Prostate gland (tissue), 2 donors: Measurements from ENCODE around the gene MREG. TPM values are rescaled to one million over a fixed set of nuclear protein-coding genes. Genes with fewer than 3 reads are reported as not detected.
"Not testable (repeated sequence)": the region's sequence is repeated elsewhere in the genome, so short reads cannot be mapped to it uniquely, and the experiment has no call there.

Experiments used
- DNase-seq: peaks from one replicate; pipeline ENCODE4 v3.0.0-alpha.2; 2019; ENCODE audit warnings: low spot score
- H3K27ac ChIP-seq, 2 donors: fragments of 200-600 bp; sonication (generic); 2 replicates each; pipeline ENCODE4 v1.5.1; 2017 to 2019
- H3K27me3 ChIP-seq: fragments of 200-600 bp; sonication (generic); replicated peaks from 2 replicates; pipeline ENCODE4 v1.5.1; 2019; ENCODE audit not compliant: insufficient read depth
- H3K36me3 ChIP-seq, 2 donors: fragments of 200-600 bp; sonication (generic); 1 replicate in 1 of 2; 2 replicates in 1 of 2; pipeline versions ENCODE4 v1.5.1 to v1.8.1; 2017 to 2019
- H3K4me1 ChIP-seq: fragments of 200-600 bp; sonication (generic); replicated peaks from 2 replicates; pipeline ENCODE4 v1.5.1; 2019
- H3K4me3 ChIP-seq, 2 donors: fragments of 200-600 bp; sonication (generic); 2 replicates each; pipeline ENCODE4 v1.5.1; 2017 to 2019
- H3K9me3 ChIP-seq: fragments of 200-600 bp; sonication (generic); 2 replicates; pipeline ENCODE4 v1.5.1; 2017
- CTCF ChIP-seq, 4 experiments: fragments of 200-600 bp in 2 of 4; fragments of 450-650 bp in 2 of 4; sonication (generic) in 2 of 4; IDR thresholded peaks; 1 replicate in 3 of 4; 2 replicates in 1 of 4; pipeline ENCODE4 v1.5.1; 2016 to 2019; ENCODE audit warnings: antibody characterized with exemption in 4 of 4, mild to moderate bottlenecking in 2 of 4, moderate library complexity in 2 of 4
- POLR2A ChIP-seq: fragments of 450-650 bp; IDR thresholded peaks from one replicate; pipeline ENCODE4 v1.6.1; 2016; ENCODE audit warnings: antibody characterized with exemption, mild to moderate bottlenecking
- POLR2AphosphoS5 ChIP-seq: sonication (generic); formaldehyde crosslinking; IDR thresholded peaks from one replicate; pipeline ENCODE4 v1.6.1; 2017; ENCODE audit warnings: antibody characterized with exemption
- WGBS: methylation state at CpG from one replicate; pipeline ENCODE4 v1.1.5; 2018; 5-methylcytosine and 5-hydroxymethylcytosine counted together
- intact Hi-C: fragments of 100-400 bp; cut with DNase I; formaldehyde crosslinking; loops from one replicate; pipeline ENCODE4 v1.14.2; 2022
- total RNA-seq, 2 donors: library from RNA; depleted of rRNA; stranded (reverse); fragments of >200 nt; gene quantifications; one replicate each; pipeline ENCODE4 v1.1.0, GENCODE V29; 2016

The MREG gene
- total RNA-seq, 2 donors from 2014 or later: 9.0 to 9.5 TPM

- Histone ChIP-seq H3K36me3 (no peaks in the 10 kb centered on the region), H3K4me3 (no peak overlapping the region), H3K27ac (peak overlapping the region in 1 of 2 donors; percentile 58), H3K27me3 (no peaks in the 10 kb centered on the region), H3K9me3 (no peaks in the 10 kb centered on the region), H3K4me1 (no peaks in the 10 kb centered on the region)
- intact Hi-C loops: no loop called here
- no peak for DNase-seq
- WGBS: 27% methylated on average over 6 of the region's 6 CpGs
- no peak for TF ChIP-seq POLR2A
- no peak for TF ChIP-seq POLR2AphosphoS5
- no peak for TF ChIP-seq CTCF (IDR thresholded peaks at IDR 0.05)
Observed at GRCh38 chr2:216012133-216012829, 1.1 kb downstream of the MREG start.

GRCh38 chr2:216009215-216009614 is 4.1 kb downstream of the MREG start:
- H3K36me3 ChIP-seq, H3K4me1 ChIP-seq, H3K9me3 ChIP-seq, intact Hi-C loops, H3K4me3 ChIP-seq, H3K27me3 ChIP-seq, DNase-seq, H3K27ac ChIP-seq: not testable (repeated sequence)
- WGBS: 93% methylated on average over 2 of the region's 2 CpGs

- no peak overlapping the region for H3K27ac ChIP-seq
- H3K4me3 ChIP-seq: no peak overlapping the region
- TF ChIP-seq POLR2A: no peak
- intact Hi-C loops: no loop called here
- H3K36me3 ChIP-seq: no peaks in the 10 kb centered on the region
- H3K27me3 ChIP-seq: no peaks in the 10 kb centered on the region
- H3K9me3 ChIP-seq: no peaks in the 10 kb centered on the region
- DNase-seq: no peak
- WGBS: 91% methylated on average over 3 of the region's 3 CpGs
- no peaks in the 10 kb centered on the region for H3K4me1 ChIP-seq
Observed at GRCh38 chr2:216008387-216008786, 5.0 kb downstream of the MREG start.

GRCh38 chr2:216006164-216006663 is 7.1 kb downstream of the MREG start:
- 9% methylated on average over 10 of the region's 10 CpGs for WGBS
- H3K4me1 ChIP-seq: no peaks in the 10 kb centered on the region
- no peaks in the 10 kb centered on the region for H3K27me3 ChIP-seq
- H3K9me3 ChIP-seq: no peaks in the 10 kb centered on the region
- no peak overlapping the region for H3K4me3 ChIP-seq
- H3K27ac ChIP-seq: no peak overlapping the region
- no peaks in the 10 kb centered on the region for H3K36me3 ChIP-seq
- peak; percentile 49 for DNase-seq
- intact Hi-C loops: no loop called here
- TF ChIP-seq CTCF (IDR thresholded peaks at IDR 0.05): no peak
- no peak for TF ChIP-seq POLR2A
- peak; percentile 53 for TF ChIP-seq POLR2AphosphoS5

GRCh38 chr2:216004697-216005283 is 8.6 kb downstream of the MREG start:
- TF ChIP-seq CTCF (IDR thresholded peaks at IDR 0.05) (no peak), POLR2AphosphoS5 (no peak), POLR2A (no peak)
- WGBS: 92% methylated on average over 3 of the region's 3 CpGs
- Histone ChIP-seq H3K9me3 (no peaks in the 10 kb centered on the region), H3K27ac (no peak overlapping the region), H3K27me3 (no peaks in the 10 kb centered on the region), H3K36me3 (no peaks in the 10 kb centered on the region), H3K4me3 (no peak overlapping the region), H3K4me1 (no peaks in the 10 kb centered on the region)
- DNase-seq: no peak
- intact Hi-C loops: no loop called here
